Measurements from ENCODE around the gene HNRNPUL1. TPM values are rescaled to one million over a fixed set of nuclear protein-coding genes. Genes with fewer than 3 reads are reported as not detected.
"Not testable (repeated sequence)": the region's sequence is repeated elsewhere in the genome, so short reads cannot be mapped to it uniquely, and the experiment has no call there.

The HNRNPUL1 gene
- total RNA-seq, 1 donor from 2014 or later: 154 TPM

- DNase-seq (ENCODE audit: low read depth): no peak
- no peak for TF ChIP-seq CTCF (conservative IDR thresholded peaks at IDR 0.05; ENCODE audit: low read depth, low read length)
- H3K4me3 ChIP-seq (ENCODE audit: low read depth, low read length): no peak overlapping the region
Measured at GRCh38 chr19:41276231-41276630, 12.1 kb downstream of the HNRNPUL1 start.

GRCh38 chr19:41278478-41278877 is 14.3 kb downstream of the HNRNPUL1 start:
- TF ChIP-seq CTCF (conservative IDR thresholded peaks at IDR 0.05; ENCODE audit: low read depth, low read length): no peak
- no peak for DNase-seq (ENCODE audit: low read depth)
- no peak overlapping the region for H3K4me3 ChIP-seq (ENCODE audit: low read depth, low read length)

GRCh38 chr19:41288673-41289530 is 24.7 kb downstream of the HNRNPUL1 start:
- DNase-seq (ENCODE audit: low read depth): no peak
- no peak overlapping the region for H3K4me3 ChIP-seq (ENCODE audit: low read depth, low read length)
- no peak for TF ChIP-seq CTCF (conservative IDR thresholded peaks at IDR 0.05; ENCODE audit: low read depth, low read length)

GRCh38 chr19:41289814-41290213 is 25.6 kb downstream of the HNRNPUL1 start:
- DNase-seq (ENCODE audit: low read depth); H3K4me3 ChIP-seq (ENCODE audit: low read depth, low read length): not testable (repeated sequence)

- H3K4me3 ChIP-seq (ENCODE audit: low read depth, low read length): no peak overlapping the region
Measured at GRCh38 chr19:41294393-41294792, 30.2 kb downstream of the HNRNPUL1 start.

GRCh38 chr19:41295499-41295898 is 31.3 kb downstream of the HNRNPUL1 start:
- no peak for TF ChIP-seq CTCF (conservative IDR thresholded peaks at IDR 0.05; ENCODE audit: low read depth, low read length)
- no peak overlapping the region for H3K4me3 ChIP-seq (ENCODE audit: low read depth, low read length)
- DNase-seq (ENCODE audit: low read depth): no peak

More at GRCh38 chr19:41294393-41294792, 30.2 kb downstream of the HNRNPUL1 start:
- no peak for TF ChIP-seq CTCF (conservative IDR thresholded peaks at IDR 0.05; ENCODE audit: low read depth, low read length)
- DNase-seq (ENCODE audit: low read depth): no peak

GRCh38 chr19:41296433-41296871 is 32.3 kb downstream of the HNRNPUL1 start:
- DNase-seq (ENCODE audit: low read depth): no peak
- H3K4me3 ChIP-seq (ENCODE audit: low read depth, low read length): no peak overlapping the region
- no peak for TF ChIP-seq CTCF (conservative IDR thresholded peaks at IDR 0.05; ENCODE audit: low read depth, low read length)

All from epithelial cell of proximal tubule (primary cell).